Limb (tissue), 2 donors: ENCODE data around the gene IQSEC3.

Experiments
- DNase-seq, 2 donors: peaks; one replicate each; pipeline ENCODE4 v3.0.0-alpha.2; 2016; ENCODE audit errors: extremely low spot score in 2 of 2

The IQSEC3 gene

DNA sequence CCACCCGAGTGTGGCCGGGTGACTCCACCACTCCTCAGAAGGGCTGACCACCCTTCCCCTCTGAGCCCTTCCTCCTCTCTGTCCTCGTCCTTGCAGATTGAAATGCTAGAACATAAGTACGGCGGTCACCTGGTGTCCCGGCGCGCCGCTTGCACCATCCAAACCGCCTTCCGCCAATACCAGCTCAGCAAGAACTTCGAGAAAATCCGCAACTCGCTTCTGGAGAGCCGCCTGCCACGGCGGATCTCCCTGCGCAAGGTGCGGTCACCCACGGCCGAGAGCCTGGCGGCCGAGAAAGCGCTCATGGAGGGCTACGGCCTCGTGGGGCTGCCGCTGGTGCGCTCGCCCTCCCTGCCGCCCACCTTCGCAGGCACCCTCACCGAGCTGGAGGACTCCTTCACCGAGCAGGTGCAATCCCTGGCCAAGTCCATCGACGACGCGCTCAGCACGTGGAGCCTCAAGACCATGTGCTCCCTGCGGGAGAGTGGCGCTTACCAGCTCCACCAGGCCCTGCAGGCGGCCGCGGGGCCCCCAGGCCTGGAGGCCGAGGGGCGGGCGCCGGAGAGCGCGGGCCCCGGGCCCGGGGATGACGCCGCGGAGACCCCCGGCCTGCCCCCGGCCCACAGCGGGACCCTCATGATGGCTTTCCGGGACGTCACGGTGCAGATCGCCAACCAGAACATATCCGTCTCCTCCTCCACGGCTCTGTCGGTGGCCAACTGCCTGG lies 71.8 kb downstream of the IQSEC3 start:
- no peak for DNase-seq

DNA sequence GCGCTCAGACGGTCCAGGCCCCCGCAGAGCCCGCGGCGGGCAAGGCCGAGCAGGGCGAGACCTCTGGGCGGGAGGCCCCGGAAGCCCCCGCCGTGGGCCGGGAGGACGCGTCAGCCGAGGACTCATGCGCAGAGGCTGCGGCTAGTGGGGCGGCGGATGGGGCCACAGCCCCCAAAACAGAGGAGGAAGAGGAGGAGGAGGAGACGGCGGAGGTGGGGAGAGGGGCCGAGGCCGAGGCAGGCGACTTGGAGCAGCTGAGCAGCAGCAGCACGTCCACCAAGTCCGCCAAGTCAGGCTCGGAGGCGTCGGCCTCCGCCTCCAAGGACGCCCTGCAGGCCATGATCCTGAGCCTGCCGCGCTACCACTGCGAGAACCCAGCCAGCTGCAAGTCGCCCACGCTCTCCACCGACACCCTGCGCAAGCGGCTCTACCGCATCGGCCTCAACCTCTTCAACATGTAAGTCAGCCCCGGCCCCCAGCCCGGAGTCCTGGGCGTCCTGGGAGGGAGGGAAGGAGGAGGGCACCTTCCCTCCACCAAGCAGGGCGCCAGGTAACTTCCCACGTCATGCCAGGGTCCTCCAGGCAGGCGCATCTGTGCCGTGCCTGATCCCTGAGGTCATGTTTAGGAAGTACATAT lies 72.4 kb downstream of the IQSEC3 start:
- peak in 1 of 2 donors; percentile 65 for DNase-seq

GRCh38 chr12:139585-139984 lies 73.0 kb downstream of the IQSEC3 start:
- DNase-seq, result peak; percentile 17 to 68

DNA sequence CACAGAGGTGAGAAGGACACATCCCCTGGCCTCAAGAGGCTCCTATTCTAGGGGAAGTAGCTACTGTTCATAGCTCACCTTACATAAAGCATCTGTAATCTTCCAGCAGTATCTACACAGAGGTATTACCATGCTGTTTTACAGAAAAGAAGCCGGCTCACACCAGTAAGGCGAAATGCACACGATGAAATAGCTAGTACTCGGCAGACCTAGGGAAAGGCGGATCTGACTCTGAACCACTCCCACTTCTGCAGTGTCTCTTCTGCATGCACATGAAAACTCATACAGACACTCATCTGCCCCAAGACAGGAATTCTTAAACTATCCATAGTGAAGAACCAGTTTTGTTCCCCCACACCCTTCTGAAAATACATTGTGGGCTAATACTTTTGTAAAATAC lies 73.6 kb downstream of the IQSEC3 start:
- DNase-seq, result no peak

DNA sequence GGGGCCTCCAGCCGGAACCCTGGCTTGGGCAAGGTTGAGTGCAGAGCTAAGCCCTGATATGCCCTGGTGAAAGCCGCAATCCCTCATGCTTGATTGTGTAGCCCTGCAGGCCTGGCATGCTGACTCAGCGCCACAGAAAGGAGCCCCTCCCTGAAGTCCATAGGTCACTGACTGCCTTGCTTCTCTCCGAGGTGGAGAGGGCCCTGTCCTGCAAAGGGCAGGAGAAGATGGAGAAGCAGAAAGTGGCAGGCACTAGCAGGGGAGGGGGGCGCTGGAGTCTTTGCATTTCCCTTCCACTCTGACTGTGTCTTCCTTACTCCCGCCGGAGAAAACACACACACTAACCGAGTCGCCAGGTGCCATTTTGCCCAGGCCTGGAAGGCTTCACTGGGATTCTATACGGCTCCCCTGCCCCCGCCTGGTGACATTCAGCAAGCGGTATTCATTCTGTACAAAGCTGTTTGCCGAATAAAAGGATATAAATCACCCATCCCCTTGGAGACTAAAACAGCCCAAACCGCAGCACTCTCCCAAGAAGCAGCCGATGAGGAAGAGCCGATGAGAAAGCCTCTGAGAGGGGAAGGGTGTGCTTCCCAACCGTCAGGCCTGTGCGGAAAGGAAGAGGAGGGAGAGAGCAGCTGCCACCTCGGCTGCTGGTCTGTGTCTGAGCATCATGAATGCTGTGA lies 77.5 kb downstream of the IQSEC3 start:
- DNase-seq, result peak in 1 of 2 donors; percentile 57

- no peak for DNase-seq
These were observed 78.2 kb downstream of the IQSEC3 start for GRCh38 chr12:144650-145284.

GRCh38 chr12:145369-145960 lies 78.9 kb downstream of the IQSEC3 start:
- DNase-seq, result no peak

- no peak for DNase-seq
These were observed 80.7 kb downstream of the IQSEC3 start for GRCh38 chr12:147242-147641.

- no peak for DNase-seq
These were observed 82.3 kb downstream of the IQSEC3 start for GRCh38 chr12:148676-149416.

GRCh38 chr12:151579-151978 lies 85.0 kb downstream of the IQSEC3 start:
- no peak for DNase-seq

DNA sequence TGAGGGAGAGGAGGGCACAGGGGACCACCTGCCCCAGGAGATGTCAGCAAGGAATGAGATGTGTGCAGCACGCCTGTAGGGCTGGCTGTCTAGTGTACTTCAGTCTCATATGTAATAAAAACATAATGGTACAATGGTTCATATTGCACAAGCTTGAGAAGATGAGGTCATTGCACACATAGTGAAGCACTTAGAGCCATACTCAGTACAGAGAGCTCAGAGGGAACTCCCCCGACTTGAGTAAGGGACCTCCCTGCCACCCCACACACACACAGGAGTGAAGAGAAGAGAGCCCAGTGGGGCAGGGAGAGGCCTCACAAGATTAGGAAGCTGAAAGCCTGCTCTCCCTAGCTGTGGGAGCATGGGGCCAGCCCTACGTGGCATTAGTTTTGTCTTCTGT lies 85.9 kb downstream of the IQSEC3 start:
- DNase-seq, result no peak

DNA sequence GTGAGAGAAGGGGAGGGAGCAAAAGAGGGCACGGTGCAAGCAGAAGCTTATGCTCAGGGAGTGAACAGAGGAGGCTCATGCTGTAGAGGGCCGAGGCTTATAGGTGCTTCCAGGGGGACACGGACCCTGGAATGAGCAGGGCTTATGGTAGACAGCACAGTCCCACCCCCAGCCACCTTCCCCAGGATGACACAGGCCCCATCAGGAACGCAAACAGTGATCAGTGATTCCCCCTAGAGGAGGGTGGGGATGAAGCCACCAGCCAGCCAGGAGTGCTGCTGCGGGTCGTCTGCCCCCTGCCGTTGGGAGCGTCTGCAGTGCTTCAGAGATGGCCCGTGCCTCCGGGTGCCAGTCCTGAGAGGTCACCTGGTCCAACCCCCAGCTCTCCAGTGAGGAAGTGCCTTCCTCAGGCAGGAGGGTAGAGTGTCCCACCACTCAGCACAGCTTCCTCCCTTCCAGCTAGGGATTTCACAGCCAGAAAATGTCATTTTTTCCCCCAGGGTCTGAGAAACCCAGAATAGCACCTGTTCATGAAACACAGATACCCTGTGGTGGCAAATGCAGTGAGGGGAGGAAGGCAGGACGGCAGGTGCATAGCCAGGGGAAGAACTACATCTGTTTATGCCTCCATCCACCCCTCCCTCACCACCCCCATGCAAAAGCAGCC lies 86.6 kb downstream of the IQSEC3 start:
- DNase-seq, result peak in 1 of 2 donors; percentile 70

- no peak for DNase-seq
These were observed 87.5 kb downstream of the IQSEC3 start for GRCh38 chr12:154058-154457.

DNA sequence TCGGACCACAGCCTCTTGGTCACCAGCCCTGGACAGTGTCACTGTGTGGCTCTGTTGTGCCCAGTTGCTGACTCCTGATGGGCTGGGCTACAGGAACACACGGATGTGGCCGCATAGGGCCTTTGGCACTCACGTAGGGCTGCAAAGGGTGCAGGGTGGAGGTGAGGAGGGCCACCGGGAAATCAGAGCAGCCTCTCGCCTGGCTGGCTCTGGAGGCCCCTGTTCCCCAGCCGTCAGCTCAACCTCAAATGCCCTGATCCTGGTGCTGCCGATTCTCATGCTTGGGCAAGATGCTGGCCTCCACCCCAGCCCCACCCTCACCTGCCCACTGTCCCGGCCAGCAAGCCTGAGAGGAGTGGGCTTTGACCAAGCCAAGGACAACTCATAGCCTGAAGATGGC lies 88.4 kb downstream of the IQSEC3 start:
- DNase-seq, result no peak

DNA sequence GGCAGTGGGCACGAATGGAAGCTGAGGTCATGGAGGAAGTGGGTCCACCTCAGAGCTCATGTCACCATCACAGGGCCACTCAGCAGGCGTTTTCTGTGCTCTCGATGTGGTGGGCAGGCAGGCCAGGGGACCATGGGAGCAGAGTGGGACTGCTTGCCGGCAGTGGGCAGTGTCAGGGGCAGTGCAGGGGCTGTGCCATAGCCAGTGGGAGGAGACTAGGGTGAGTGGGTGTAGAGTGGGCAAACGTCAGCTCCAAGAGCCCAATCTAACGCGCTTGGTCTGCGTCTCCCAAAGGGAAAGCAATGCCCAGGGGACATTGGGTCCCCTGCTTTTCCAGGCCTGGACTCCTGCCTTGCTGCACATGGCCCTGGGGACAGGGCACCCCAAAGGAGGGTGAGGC lies 89.1 kb downstream of the IQSEC3 start:
- DNase-seq, result no peak

DNA sequence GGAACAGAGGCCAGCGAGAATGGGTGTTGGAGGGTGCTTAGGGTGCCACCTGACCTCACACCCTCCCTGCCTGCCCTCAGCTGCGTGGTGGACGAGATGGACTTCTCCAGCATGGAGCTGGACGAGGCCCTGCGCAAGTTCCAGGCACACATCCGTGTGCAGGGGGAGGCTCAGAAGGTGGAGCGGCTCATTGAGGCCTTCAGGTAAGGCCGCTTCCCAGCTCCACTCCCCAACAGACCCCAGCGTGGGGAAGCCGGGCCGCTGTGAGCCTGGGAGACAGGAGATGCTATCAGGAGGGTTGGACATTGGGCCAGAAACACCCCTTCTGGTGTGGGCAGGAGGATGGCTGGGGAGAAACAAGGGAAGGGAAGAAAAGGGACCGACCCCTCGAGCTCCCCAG lies 90.4 kb downstream of the IQSEC3 start:
- no peak for DNase-seq

DNA sequence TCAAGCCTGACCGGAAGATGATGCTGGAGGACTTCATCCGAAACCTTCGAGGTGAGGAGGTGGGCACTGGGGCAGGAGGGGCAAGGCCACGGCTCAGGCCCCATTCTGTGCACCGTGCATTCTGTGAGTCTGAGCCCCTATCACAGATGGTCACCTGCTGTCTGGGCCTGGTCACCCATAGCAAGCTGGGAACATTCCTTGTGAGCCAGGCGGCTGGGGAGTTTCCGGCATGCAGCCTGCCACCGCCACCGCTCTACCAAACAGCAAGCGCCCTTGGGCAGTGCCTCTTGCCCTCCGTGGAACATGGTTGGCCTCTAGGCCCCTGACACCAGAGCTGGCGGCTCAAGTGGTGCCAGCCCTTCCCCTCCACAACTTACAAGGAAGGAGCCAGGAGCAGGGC lies 91.1 kb downstream of the IQSEC3 start:
- no peak for DNase-seq

DNA sequence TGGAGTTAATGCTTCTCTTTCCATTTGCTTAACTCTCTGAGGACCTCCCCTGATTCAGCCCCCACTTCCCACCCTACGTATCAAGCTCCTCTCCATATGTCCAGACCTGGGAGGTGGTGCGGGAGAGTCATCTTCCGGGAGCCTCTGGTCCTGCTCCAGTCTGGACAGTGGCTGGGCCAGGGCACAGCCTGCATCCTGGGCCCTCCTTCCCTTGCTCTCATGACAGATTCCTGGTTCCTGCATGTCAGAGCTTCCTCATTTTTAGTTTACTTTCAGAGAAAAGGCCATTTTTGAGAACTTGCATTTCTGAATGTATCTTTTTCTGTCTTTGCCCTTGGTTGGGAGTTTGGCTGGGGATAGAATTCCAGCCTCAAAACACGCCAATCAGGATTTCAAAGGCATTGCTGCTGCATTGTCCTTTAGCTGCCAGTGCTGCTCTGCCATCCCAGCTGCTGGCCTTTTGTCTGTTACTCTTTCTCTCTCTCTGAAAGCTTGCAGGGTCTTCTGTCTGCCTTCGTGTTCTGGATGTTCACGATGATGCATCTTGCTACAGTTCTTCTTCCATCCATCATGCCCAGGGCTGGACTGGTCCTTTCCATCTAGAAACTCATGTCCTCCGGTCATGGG lies 92.7 kb downstream of the IQSEC3 start:
- no peak for DNase-seq

DNA sequence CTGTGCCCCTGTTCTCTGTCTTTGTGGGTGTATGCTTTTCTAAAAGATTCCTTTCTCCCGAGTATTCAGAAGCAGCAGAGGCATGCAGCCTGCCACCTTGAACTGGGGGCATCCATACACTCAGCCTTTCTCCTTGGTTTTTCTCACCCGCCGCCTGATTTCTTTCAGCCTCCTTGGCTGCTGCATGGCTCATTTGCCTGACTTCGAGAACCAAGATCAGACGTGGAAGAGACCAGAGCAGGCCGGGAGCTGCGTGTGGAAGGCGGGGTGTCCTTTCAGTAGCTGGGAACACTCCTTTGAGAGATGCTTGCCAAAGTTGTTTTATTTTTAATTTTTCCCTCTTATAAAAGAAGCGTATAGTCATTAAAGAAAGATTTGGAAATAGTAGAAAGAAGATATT lies 94.3 kb downstream of the IQSEC3 start:
- DNase-seq, result no peak

DNA sequence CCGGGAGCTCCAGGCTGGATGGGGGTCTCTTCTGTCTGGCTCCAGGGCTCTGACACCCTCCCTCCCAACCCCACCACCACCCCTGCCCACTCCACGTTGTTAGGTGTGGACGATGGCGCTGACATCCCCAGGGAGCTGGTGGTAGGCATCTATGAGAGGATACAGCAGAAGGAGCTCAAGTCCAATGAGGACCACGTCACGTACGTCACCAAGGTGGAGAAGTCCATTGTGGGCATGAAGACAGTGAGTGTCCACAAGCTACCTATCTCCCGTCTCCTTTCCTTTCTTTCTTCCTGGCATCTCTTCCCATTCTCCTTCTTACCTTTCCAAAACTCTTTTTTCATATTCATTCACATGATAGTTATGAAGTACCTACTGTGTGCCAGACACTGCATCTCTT lies 95.3 kb downstream of the IQSEC3 start:
- DNase-seq, result no peak
